Muscle layer of colon (tissue), 2 donors: ENCODE data around the gene RNF114.

Experiments used
- H3K27ac ChIP-seq: one replicate; pipeline ENCODE4 v1.7.0; 2013; ENCODE audit warnings: low read depth, mild to moderate bottlenecking, low read length, moderate library complexity
- H3K27me3 ChIP-seq, 2 donors: one replicate each; pipeline ENCODE4 v1.7.0; 2013; ENCODE audit warnings: low read length in 2 of 2, mild to moderate bottlenecking in 2 of 2; ENCODE audit not compliant: insufficient read depth in 2 of 2, control insufficient read depth in 1 of 2
- H3K36me3 ChIP-seq: one replicate; pipeline ENCODE4 v1.7.0; 2013; ENCODE audit warnings: mild to moderate bottlenecking, low read length; ENCODE audit not compliant: insufficient read depth
- H3K4me1 ChIP-seq: one replicate; pipeline ENCODE4 v1.7.0; 2013; ENCODE audit warnings: mild to moderate bottlenecking, low read length; ENCODE audit not compliant: insufficient read depth
- H3K4me3 ChIP-seq, 2 donors: one replicate each; pipeline ENCODE4 v1.7.0; 2013; ENCODE audit warnings: low read length in 2 of 2, low read depth in 1 of 2, mild to moderate bottlenecking in 1 of 2, moderate library complexity in 1 of 2
- H3K9ac ChIP-seq: one replicate; pipeline ENCODE4 v1.7.0; 2013; ENCODE audit warnings: low read length
- H3K9me3 ChIP-seq: one replicate; pipeline ENCODE4 v1.7.0; 2013; ENCODE audit warnings: mild to moderate bottlenecking, low read length
- donor health status: abdominal sarcoma.
- donor health status: Adenocarcinoma of cecum.

RNF114 gene

GRCh38 chr20:49916146-49917002 lies 19.8 kb upstream of the RNF114 start:
- H3K9ac ChIP-seq: peak overlapping the region; percentile 75
- H3K36me3 ChIP-seq: no peaks in the 10 kb centered on the region
- no peaks in the 10 kb centered on the region for H3K9me3 ChIP-seq
- no peaks in the 10 kb centered on the region for H3K27me3 ChIP-seq
- H3K4me1 ChIP-seq: peaks cover 19% of the 10 kb centered on the region
- H3K27ac ChIP-seq: peak overlapping the region; percentile 100
- peak overlapping the region; percentile 100 for H3K4me3 ChIP-seq

- Histone ChIP-seq H3K4me3 (no peak overlapping the region), H3K36me3 (no peaks in the 10 kb centered on the region), H3K27ac (no peak overlapping the region), H3K9me3 (no peaks in the 10 kb centered on the region), H3K9ac (no peak overlapping the region), H3K4me1 (peaks cover 17% of the 10 kb centered on the region), H3K27me3 (no peaks in the 10 kb centered on the region)
Observed at GRCh38 chr20:49918446-49918845, 17.8 kb upstream of the RNF114 start.

GRCh38 chr20:49919009-49919408 lies 17.2 kb upstream of the RNF114 start:
- no peak overlapping the region for H3K27ac ChIP-seq
- peaks cover 11% of the 10 kb centered on the region for H3K4me1 ChIP-seq
- no peaks in the 10 kb centered on the region for H3K27me3 ChIP-seq
- H3K36me3 ChIP-seq: no peaks in the 10 kb centered on the region
- H3K9ac ChIP-seq: no peak overlapping the region
- H3K9me3 ChIP-seq: no peaks in the 10 kb centered on the region
- H3K4me3 ChIP-seq: no peak overlapping the region

GRCh38 chr20:49919461-49919860 lies 16.7 kb upstream of the RNF114 start:
- Histone ChIP-seq H3K9ac (no peak overlapping the region), H3K27ac (no peak overlapping the region)

GRCh38 chr20:49924247-49924646 lies 11.9 kb upstream of the RNF114 start:
- peaks cover 10% of the 10 kb centered on the region for H3K4me1 ChIP-seq
- no peak overlapping the region for H3K9ac ChIP-seq
- no peaks in the 10 kb centered on the region for H3K9me3 ChIP-seq
- no peaks in the 10 kb centered on the region for H3K27me3 ChIP-seq
- no peak overlapping the region for H3K27ac ChIP-seq
- no peaks in the 10 kb centered on the region for H3K36me3 ChIP-seq
- H3K4me3 ChIP-seq: no peak overlapping the region

More at GRCh38 chr20:49919461-49919860, 16.7 kb upstream of the RNF114 start:
- Histone ChIP-seq H3K4me1 (peaks cover 7% of the 10 kb centered on the region), H3K27me3 (no peaks in the 10 kb centered on the region), H3K9me3 (no peaks in the 10 kb centered on the region), H3K4me3 (no peak overlapping the region), H3K36me3 (no peaks in the 10 kb centered on the region)

- Histone ChIP-seq H3K27me3 (no peaks in the 10 kb centered on the region), H3K27ac (no peak overlapping the region), H3K9me3 (no peaks in the 10 kb centered on the region), H3K36me3 (no peaks in the 10 kb centered on the region), H3K4me3 (no peak overlapping the region), H3K9ac (no peak overlapping the region), H3K4me1 (peaks cover 10% of the 10 kb centered on the region)
Observed at GRCh38 chr20:49925901-49926454, 10.2 kb upstream of the RNF114 start.

- no peak overlapping the region for H3K4me3 ChIP-seq
- H3K36me3 ChIP-seq: no peaks in the 10 kb centered on the region
- peaks cover 10% of the 10 kb centered on the region for H3K4me1 ChIP-seq
- no peak overlapping the region for H3K27ac ChIP-seq
- H3K27me3 ChIP-seq: no peaks in the 10 kb centered on the region
- no peak overlapping the region for H3K9ac ChIP-seq
- H3K9me3 ChIP-seq: no peaks in the 10 kb centered on the region
Observed at GRCh38 chr20:49928411-49929141, 7.6 kb upstream of the RNF114 start.

GRCh38 chr20:49929142-49929494 lies 7.1 kb upstream of the RNF114 start:
- no peaks in the 10 kb centered on the region for H3K27me3 ChIP-seq
- no peak overlapping the region for H3K9ac ChIP-seq
- H3K4me3 ChIP-seq: no peak overlapping the region
- H3K36me3 ChIP-seq: no peaks in the 10 kb centered on the region
- peaks cover 10% of the 10 kb centered on the region for H3K4me1 ChIP-seq
- no peaks in the 10 kb centered on the region for H3K9me3 ChIP-seq
- H3K27ac ChIP-seq: no peak overlapping the region

- Histone ChIP-seq H3K27ac (no peak overlapping the region), H3K36me3 (no peaks in the 10 kb centered on the region), H3K27me3 (no peaks in the 10 kb centered on the region), H3K4me1 (peaks cover 25% of the 10 kb centered on the region), H3K9me3 (no peaks in the 10 kb centered on the region), H3K4me3 (peak overlapping the region; percentile 47), H3K9ac (no peak overlapping the region)
Observed at GRCh38 chr20:49935746-49936152, 448 bp upstream of the RNF114 start.

GRCh38 chr20:49937027-49937929 lies 1.1 kb downstream of the RNF114 start:
- H3K4me1 ChIP-seq: peaks cover 25% of the 10 kb centered on the region
- peak overlapping the region; percentile 86 for H3K9ac ChIP-seq
- H3K4me3 ChIP-seq: peak overlapping the region; percentile 87 to 92
- H3K9me3 ChIP-seq: no peaks in the 10 kb centered on the region
- H3K36me3 ChIP-seq: peaks cover 4% of the 10 kb centered on the region
- H3K27me3 ChIP-seq: no peaks in the 10 kb centered on the region
- H3K27ac ChIP-seq: peak overlapping the region; percentile 75
